GM18511 (cell line): ENCODE results near the gene COL25A1.

Source experiments
- ATAC-seq: cut with Tn5 transposase; IDR thresholded peaks from one replicate; pipeline ENCODE4 v1.9.1; 2021; ENCODE audit warnings: mild to moderate bottlenecking, moderate library complexity; ENCODE audit not compliant: unreplicated experiment

Gene COL25A1

GRCh38 chr4:108926781-108927180 is 375.7 kb downstream of the COL25A1 start:
- ATAC-seq: no peak

DNA sequence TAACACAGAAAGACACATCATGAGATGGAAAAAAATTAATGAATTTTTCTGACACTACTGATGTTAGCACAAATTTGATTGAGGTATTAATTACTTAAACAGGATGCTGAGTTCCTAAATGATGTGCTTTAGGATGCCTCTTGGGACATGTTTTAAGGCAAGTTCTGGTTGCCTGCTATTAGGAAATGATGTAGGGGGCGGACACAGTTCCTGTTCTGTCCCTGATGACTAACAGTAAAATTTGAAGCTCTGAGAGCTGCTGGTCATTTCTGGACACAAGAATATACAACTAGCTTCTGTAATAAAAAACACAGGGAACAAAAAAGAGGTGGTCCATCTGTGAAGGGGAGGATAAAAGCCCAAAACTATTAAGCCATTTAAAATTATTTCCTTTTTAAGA is 376.4 kb downstream of the COL25A1 start:
- ATAC-seq: no peak

GRCh38 chr4:108922191-108922590 is 380.3 kb downstream of the COL25A1 start:
- ATAC-seq: no peak

DNA sequence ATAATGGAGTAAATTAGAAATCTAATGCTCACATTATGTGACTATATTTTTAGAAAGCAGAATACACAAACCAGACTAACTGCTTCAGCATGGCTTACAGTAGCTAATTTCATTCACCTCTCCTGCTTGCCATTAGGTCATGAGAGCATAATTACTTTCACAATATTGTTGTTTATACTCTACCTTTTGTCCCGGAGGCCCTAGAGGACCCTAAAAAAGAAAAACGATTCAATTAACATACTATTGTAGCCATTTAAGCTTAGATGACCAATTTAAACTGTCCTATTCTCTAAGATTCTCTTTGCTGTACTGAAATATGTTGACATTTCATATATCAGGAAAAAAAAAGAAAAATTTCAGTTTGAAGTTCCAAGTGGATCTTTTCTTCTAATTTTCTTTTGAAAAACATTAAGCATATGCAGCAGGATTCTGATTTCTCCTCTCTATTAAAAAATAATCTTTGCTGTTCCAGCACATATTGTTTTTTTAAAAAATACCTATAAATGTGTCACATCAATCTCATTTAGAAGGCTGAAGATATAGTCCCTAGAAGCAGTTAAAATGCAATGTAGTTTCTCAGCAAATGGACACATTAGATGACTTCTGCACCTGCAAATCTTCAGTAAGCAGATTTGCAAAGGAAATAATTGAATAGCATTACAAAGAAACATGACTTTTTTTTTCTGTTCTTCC is 381.9 kb downstream of the COL25A1 start:
- ATAC-seq: no peak

- no peak for ATAC-seq
Measured at GRCh38 chr4:108919226-108919893, 383.1 kb downstream of the COL25A1 start.

DNA sequence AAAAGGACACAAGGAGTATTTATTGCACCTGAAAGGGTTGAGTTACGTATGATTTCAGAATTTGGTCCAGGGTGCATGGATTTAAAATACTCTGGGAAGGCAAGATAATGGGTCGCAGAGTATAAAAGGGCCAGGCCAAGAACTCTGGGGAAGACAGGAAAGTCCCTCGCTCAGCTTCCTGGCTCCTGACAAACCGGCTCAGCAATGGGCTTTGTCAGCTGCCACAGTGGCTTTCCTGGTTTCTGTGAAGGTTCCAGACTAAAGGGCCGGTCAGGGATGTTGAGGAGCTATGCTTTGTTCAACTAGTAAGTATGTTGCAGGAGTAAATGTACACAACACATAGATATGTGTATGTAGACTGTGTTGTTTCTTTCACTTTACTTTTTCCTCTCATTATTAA is 385.2 kb downstream of the COL25A1 start:
- ATAC-seq: no peak

DNA sequence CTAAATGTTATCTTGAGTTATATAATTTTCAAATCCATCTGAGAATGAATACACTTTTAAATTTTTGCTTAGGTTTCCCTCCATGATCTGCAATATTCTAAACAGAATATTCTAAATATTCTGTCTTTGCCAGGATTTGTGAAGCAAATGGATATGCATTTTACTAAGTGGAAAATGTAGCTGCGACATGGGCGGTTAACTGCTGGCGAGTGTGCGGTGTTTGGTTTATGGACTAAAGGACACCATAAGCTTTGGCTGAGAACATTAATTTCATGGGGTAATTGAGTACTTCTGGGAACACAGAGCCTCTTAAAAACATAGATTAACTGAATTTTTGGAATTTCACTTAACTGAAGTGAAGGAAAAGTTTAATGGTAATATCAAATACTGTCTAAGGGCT is 385.8 kb downstream of the COL25A1 start:
- no peak for ATAC-seq

DNA sequence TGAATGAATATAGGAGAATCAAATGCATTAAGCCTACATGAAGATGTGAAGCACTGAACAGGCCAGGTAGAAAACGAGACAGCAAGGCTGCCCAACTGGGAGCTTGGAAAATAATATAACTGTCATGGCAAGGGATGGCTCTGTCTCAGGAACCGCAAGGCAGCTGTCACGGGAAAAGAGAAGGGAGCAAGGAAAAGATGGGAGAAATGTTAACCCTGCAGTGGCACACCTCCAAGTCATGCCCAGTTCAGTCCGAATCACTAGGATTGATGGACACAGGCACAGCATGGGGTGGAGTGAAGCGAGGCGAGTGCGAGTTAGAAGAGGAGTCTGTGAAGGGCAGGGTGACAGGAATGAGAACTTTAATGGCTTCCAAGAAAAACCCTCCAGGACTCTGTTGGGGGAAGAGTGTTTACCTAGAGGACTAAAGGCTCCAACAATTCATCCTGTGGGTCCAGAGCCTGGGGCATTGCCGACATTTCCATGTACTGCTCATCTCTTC is 395.5 kb downstream of the COL25A1 start:
- ATAC-seq: no peak

DNA sequence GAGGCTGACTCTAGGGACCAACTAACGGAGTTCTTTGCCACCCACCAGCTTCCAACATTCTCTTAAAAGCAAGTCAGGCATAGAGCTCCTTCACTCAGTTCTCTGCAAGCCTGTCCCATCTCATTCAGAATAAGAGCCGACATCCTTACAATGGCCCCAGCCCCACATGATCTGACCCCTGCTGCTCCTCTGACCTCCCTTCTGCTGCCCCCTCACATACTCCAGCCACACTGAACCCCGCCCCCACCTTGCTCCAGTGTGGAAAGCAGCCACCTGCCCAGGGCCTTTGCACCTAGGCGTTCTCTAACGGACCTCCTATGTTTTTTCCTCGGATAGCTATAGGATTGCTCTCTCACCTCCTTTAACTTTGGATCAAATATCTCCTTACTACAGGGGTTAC is 396.5 kb downstream of the COL25A1 start:
- ATAC-seq: no peak

DNA sequence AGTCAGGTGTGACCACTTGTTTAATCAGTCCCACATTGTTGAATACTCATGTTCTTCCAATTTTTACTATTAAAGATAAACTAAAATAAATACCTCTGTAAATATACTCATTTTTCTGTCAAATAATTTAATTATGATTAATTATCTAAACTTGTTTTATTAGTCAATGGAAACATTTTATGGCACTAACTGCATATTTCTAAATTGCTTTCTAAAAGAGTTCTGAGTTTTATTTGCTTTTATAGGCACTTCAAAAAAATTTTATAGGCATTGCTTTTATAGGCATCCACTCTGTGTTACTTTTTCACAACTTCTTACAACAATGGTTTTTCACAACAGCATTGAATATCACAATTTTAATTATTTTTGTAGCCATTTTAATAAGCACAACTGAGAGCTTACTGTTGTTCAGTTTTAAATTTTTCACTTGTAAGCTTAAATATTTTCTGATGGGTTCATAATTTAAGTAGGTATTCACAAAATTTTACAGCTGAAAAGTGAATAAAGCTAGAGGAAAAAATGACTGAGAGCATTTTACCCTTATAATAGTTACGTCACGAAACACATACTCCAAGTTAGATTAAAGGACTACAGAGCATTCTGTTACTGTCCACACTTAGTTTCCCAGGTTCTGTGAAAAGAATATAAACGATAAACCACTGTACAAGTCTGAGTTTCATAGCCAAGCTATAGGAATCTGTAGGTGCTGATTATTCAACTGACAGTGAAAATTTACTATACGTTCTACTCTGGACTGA is 398.8 kb downstream of the COL25A1 start:
- no peak for ATAC-seq

GRCh38 chr4:108902769-108903168 is 399.7 kb downstream of the COL25A1 start:
- peak; percentile 77 for ATAC-seq

- no peak for ATAC-seq
Measured at GRCh38 chr4:108901291-108901690, 401.2 kb downstream of the COL25A1 start.

DNA sequence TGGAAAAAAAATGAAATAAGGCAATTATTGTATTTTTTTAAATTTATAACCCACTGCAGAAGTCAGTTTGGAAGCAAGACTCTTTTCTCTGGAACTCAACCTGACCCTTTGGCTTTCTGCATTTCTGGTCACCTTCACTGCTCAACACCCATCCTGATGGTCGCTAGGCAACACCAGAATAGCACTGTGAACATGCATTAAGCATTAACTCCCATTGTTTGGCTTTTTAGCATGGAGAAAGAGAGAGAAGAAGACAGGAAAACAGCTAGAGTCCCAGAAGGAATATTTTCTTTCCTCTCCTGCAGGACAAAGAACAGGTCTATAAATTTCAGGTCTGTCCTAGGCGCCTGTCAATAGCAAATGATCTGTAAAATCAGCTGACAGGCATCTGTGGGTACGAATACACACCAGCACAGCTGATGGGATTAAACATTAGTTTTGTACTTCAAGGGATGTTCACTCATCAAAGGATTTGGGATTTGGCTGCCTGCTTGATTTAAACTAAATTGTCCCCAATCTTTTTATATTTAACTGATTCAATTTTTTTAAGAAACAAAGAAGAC is 402.4 kb downstream of the COL25A1 start:
- ATAC-seq: no peak

- no peak for ATAC-seq
Measured at GRCh38 chr4:108893468-108893867, 409.0 kb downstream of the COL25A1 start.

DNA sequence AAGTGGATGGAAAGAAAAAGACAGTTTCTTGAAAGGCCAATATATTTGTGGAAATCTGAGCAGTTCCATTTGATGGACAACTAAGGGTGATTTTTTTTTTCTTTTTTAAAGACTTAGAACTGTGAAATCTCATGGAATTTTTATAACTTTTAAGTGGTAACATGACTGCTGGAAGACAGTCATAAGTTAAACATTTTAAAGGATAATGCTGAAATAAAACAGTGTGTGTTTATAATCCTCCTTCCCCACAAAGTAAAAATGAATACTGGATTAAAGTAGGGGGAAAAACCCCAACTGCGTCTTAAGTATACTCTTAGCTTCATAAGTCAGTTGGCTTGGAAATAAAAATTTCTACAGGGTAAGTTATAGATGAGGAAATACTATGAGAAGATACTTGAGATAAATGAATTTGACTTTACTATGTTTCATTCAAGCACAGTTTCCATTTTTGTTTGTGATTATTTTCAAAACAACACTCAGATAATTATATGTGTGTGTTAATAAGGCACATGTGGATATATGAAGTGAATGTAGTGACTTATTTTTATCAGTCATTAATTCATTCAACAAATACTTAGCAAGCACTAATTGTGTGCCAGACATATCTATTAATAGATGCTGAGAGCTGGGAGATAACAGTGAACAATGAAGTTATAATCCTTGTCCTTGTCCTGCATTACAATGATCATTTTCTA is 410.4 kb downstream of the COL25A1 start:
- ATAC-seq: no peak

- ATAC-seq: no peak
Measured at GRCh38 chr4:108890484-108890881, 412.0 kb downstream of the COL25A1 start.

DNA sequence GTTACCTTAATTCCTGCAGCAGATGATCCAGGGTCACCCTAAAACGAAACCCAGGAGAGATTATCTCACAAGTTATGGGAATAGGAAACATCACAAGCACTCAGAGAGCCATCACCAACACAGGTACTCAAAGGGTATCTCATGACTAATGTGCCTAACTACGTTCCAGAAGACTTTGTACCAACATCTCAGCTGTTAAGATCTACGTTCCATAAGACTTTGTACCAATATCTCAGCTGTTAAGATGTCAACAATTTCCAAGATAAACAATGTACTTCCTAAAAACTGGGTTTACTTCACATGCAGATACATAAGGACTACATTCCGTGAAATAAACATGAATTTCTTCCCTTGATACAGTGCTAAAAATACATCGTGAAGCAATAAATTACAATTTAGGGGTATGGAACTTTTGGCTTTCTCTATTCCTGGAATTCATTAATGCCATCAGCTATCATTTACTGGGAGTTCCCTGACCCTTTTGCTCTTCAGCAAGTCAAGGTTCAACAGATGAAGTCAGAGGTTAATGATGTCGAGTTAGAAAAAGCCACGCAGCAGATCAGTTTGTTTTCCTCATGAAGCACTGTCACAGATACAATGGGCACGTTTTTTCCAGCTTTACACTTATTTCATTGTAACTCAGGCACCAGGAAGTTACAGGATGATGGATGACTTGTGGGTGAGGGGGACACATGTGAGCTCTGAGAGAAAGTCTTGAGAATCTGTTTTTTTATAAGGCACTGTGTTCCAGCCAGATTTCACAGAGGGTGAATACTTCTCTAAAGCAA is 412.6 kb downstream of the COL25A1 start:
- no peak for ATAC-seq

- ATAC-seq: no peak
Measured at GRCh38 chr4:108888769-108889168, 413.7 kb downstream of the COL25A1 start.

GRCh38 chr4:108887034-108887433 is 415.4 kb downstream of the COL25A1 start:
- ATAC-seq: no peak

DNA sequence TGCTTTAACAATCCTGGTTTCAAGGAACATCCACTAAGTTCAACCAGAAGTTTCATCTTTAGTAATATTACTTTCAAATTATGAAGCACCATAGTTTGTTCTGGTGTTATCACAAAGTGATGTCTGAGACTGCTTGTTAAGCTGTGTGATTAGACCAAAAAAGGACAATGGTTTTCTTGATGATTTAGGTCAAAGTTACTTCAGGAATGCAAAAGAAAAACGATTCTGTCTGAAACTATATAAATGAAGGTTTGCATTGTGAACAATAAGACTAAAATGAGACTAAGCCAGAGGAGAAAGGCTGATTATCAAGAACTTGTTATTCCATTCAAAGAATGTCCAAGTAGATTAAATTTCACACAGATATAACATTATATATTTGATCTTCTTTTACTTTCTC is 417.2 kb downstream of the COL25A1 start:
- ATAC-seq: no peak
